GM21528 (cell line): ENCODE data around the gene GCC1.

ENCODE experiments used
- ATAC-seq: cut with Tn5 transposase; IDR thresholded peaks from one replicate; pipeline ENCODE4 v1.9.1; 2021; ENCODE audit warnings: mild to moderate bottlenecking, moderate library complexity; ENCODE audit not compliant: unreplicated experiment, low FRiP score

The GCC1 gene

DNA sequence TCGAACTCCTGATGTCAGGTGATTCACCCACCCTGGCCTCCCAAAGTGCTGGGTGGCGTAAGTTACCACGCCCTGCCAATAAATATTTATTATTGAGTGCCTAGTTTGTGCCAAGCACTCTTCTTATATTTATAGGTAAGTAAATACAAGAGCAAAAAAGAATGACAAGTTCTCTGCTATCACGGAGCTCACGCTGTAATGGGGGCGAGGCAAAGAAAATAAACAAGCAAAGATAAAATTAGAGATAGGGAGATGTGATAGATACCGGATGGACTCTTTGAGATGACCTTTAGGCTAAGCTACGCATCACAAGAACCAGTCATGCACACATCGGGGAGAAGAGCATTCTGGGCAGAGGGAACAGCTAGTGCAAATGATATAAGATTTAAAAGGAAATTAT, 46.3 kb downstream of the GCC1 start:
- no peak for ATAC-seq

DNA sequence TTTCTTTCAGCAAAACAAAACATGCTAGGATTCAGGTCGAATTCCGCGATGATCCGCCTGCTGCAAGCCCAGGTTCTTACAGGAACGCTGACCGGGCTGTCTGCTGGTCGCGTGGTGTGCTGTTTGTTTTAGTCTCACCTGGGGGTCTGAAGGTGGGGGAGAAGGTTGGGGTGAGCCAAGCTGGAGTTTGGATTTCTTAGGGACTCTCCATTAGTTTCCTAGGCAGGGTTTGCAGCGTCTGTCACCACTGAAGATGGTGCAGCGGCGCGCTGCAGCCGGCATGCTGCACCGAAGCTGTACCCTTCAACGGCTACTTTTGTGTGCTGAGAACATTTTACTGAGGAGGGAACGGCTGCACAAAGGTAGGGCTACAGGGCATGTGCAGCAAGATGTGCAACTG, 48.7 kb downstream of the GCC1 start:
- no peak for ATAC-seq

GRCh38 chr7:127536394-127536691, 49.1 kb downstream of the GCC1 start:
- no peak for ATAC-seq

- no peak for ATAC-seq
These were observed 49.6 kb downstream of the GCC1 start for GRCh38 chr7:127535546-127536393.

- ATAC-seq = no peak
These were observed 50.8 kb downstream of the GCC1 start for GRCh38 chr7:127534636-127535035.

- no peak for ATAC-seq
These were observed 52.7 kb downstream of the GCC1 start for GRCh38 chr7:127532736-127533135.

- ATAC-seq = no peak
These were observed 53.2 kb downstream of the GCC1 start for GRCh38 chr7:127532151-127532550.
